NCI-H510A (cell line): ENCODE results near the gene MAFG.

Source experiments
- DNase-seq: peaks from one replicate; lab custom pipeline; 2025; lab: John Stamatoyannopoulos, UW

MAFG gene

DNA sequence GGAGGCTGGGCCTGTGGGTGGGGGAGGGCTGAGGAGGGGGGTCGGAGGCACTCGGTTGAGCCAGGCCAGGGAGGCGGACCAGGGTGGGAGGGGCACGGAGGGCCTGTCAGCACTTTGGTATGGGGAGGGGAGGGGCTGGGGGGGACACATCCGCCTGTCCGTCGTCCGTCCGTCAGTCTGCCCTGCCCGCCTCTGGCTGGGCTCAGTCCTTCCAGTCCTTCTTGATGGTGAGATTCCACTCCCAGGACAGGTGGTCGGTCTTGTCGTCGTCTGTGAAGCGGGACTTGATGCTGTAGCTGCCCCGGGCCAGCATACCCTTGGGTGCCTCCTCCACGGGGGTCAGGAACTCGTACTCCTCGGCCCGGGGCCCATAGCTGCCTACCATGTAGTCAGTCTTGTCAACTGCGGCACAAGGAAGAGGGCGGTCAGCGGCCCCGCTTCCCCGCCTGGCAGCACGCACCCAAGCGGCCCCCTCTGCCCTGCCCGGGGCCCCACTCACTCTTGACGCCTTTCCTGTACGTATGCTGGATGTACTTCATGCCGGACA lies 58.8 kb downstream of the MAFG start:
- DNase-seq = peak; percentile 32
